ENCODE results near the gene TNFRSF1B. TPM values are rescaled to one million over a fixed set of nuclear protein-coding genes. Genes with fewer than 3 reads are reported as not detected.

Gene TNFRSF1B
- total RNA-seq, 4 donors from 2014 or later, result 2.1 to 17.5 (median 10.3) TPM

- Histone ChIP-seq H3K4me3 (no peak overlapping the region), H3K36me3 (peaks cover 0 to 42% (median 15%) of the 10 kb centered on the region in 3 donors), H3K27me3 (peaks cover 0 to 5% (median 0%) of the 10 kb centered on the region in 4 donors), H3K9me3 (no peaks in the 10 kb centered on the region), H3K4me1 (peaks cover 0 to 8% (median 0%) of the 10 kb centered on the region in 3 donors), H3K27ac (no peak overlapping the region)
- TF ChIP-seq POLR2A (IDR thresholded peaks at IDR 0.05) (no peak), CTCF (IDR thresholded peaks at IDR 0.05) (no peak)
- intact Hi-C loops (cut with DNase I), result no loop called here
- 78 to 85% methylated on average over 8 to 10 of the region's 18 CpGs for WGBS, 2 donors
- DNase-seq, result no peak
These were observed 34.8 kb downstream of the TNFRSF1B start for GRCh38 chr1:12201352-12202189.

DNA sequence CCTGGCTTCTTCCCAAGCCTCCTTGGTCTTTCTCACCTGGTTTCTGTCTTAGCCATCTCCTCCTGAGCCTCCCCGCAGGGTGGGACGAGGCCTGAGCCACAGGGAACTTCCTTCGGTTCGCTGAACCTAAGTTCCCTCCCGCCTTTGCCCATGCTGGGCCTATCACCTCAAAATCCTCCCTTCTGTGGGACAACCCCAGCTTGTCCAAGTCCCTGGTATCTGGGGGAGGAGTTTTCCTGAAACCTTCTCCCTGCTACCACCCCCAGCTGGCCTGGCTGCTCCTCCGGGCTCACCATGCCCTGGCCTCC lies 35.4 kb downstream of the TNFRSF1B start:
- Histone ChIP-seq H3K27ac (no peak overlapping the region), H3K4me1 (peaks cover 0 to 14% (median 0%) of the 10 kb centered on the region in 3 donors), H3K9me3 (no peaks in the 10 kb centered on the region), H3K27me3 (peaks cover 0 to 5% (median 0%) of the 10 kb centered on the region in 4 donors), H3K4me3 (no peak overlapping the region), H3K36me3 (peaks cover 0 to 47% (median 16%) of the 10 kb centered on the region in 3 donors)
- TF ChIP-seq CTCF (IDR thresholded peaks at IDR 0.05) (no peak), POLR2A (IDR thresholded peaks at IDR 0.05) (no peak)
- no peak for DNase-seq
- intact Hi-C loops (cut with DNase I), result no loop called here
- 78 to 84% methylated on average over 4 to 6 of the region's 6 CpGs for whole genome bisulfite sequencing, 2 donors

GRCh38 chr1:12202577-12202976 lies 35.8 kb downstream of the TNFRSF1B start:
- no peaks in the 10 kb centered on the region for H3K9me3 ChIP-seq
- peaks cover 0 to 5% (median 0%) of the 10 kb centered on the region in 4 donors for H3K27me3 ChIP-seq
- 57 to 69% methylated on average over 4 of the region's 4 CpGs for WGBS, 2 donors
- H3K4me1 ChIP-seq, result peaks cover 0 to 15% (median 0%) of the 10 kb centered on the region in 3 donors
- DNase-seq, result no peak
- peaks cover 0 to 42% (median 19%) of the 10 kb centered on the region in 3 donors for H3K36me3 ChIP-seq
- no peak for TF ChIP-seq CTCF (IDR thresholded peaks at IDR 0.05)
- no peak overlapping the region for H3K27ac ChIP-seq
- intact Hi-C loops (cut with DNase I), result no loop called here
- H3K4me3 ChIP-seq, result no peak overlapping the region

- intact Hi-C loops (cut with DNase I), result no loop called here
- WGBS, 2 donors, result 76 to 83% methylated on average over 14 to 19 of the region's 20 CpGs
- Histone ChIP-seq H3K27ac (peak overlapping the region in 1 of 4 donors; percentile 28), H3K4me3 (no peak overlapping the region), H3K36me3 (peaks cover 0 to 34% (median 19%) of the 10 kb centered on the region in 3 donors), H3K9me3 (no peaks in the 10 kb centered on the region), H3K4me1 (peaks cover 0 to 17% (median 1%) of the 10 kb centered on the region in 3 donors), H3K27me3 (peaks cover 0 to 5% (median 0%) of the 10 kb centered on the region in 4 donors)
- TF ChIP-seq POLR2A (IDR thresholded peaks at IDR 0.05), result no peak
- TF ChIP-seq CTCF (IDR thresholded peaks at IDR 0.05), result no peak
- DNase-seq, result no peak
These were observed 36.6 kb downstream of the TNFRSF1B start for GRCh38 chr1:12203216-12204007.

DNA sequence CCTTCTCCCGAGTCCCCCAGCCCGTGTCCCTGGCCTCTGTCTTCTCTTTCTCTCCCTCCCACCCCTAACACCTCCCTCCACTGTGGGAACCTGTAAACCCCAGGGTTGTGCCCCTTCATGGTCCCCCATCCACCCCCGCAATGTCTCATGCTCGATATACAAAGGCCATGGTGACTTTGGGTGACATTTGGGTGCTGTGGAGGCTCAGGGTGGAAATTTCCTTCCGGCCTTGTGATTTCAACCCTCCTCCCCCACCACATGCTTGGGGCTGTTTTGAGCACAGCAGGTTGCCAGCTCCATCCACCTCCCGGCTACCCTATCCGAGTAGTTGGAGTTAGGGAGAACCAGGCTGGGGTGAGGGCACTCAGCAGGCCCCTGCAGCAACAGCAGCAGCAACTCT lies 37.3 kb downstream of the TNFRSF1B start:
- WGBS, 2 donors, result 84 to 90% methylated on average over 4 to 5 of the region's 7 CpGs
- H3K9me3 ChIP-seq, result no peaks in the 10 kb centered on the region
- TF ChIP-seq CTCF (IDR thresholded peaks at IDR 0.05) (no peak), POLR2A (IDR thresholded peaks at IDR 0.05) (no peak)
- H3K36me3 ChIP-seq, result peaks cover 0 to 33% (median 19%) of the 10 kb centered on the region in 3 donors
- DNase-seq, result no peak
- H3K4me3 ChIP-seq, result no peak overlapping the region
- peaks cover 0 to 3% (median 0%) of the 10 kb centered on the region in 4 donors for H3K27me3 ChIP-seq
- peak overlapping the region in 1 of 4 donors; percentile 28 for H3K27ac ChIP-seq
- intact Hi-C loops (cut with DNase I), result no loop called here
- H3K4me1 ChIP-seq, result peaks cover 0 to 24% (median 5%) of the 10 kb centered on the region in 3 donors
